Mesendoderm (in vitro differentiated cells): Measurements from ENCODE around the gene RFLNA.

Experiments
- DNase-seq: peaks from one replicate; pipeline ENCODE4 v3.0.0; 2013
- H2AK5ac ChIP-seq: 2 replicates; pipeline ENCODE4 v1.6.1; 2013; ENCODE audit warnings: low read length, inconsistent platforms
- H2BK120ac ChIP-seq: 2 replicates; pipeline ENCODE4 v1.6.1; 2013; ENCODE audit warnings: low read depth, mild to moderate bottlenecking, low read length, moderate library complexity, mixed read lengths
- H2BK15ac ChIP-seq: replicated peaks from 2 replicates; pipeline ENCODE4 v1.6.1; 2013; ENCODE audit warnings: low read depth, mild to moderate bottlenecking, moderate library complexity
- H2BK5ac ChIP-seq: 2 replicates; pipeline ENCODE4 v1.6.1; 2013; ENCODE audit warnings: low read length, inconsistent platforms
- H3K18ac ChIP-seq: 2 replicates; pipeline ENCODE4 v1.6.1; 2013; ENCODE audit warnings: mild to moderate bottlenecking, low read length, mixed read lengths
- H3K23ac ChIP-seq: one replicate; pipeline ENCODE4 v1.6.1; 2013; ENCODE audit warnings: low read length
- H3K27ac ChIP-seq: 2 replicates; pipeline ENCODE4 v1.5.1; 2013; ENCODE audit warnings: low read depth, mild to moderate bottlenecking, inconsistent platforms, low read length, moderate library complexity
- H3K27me3 ChIP-seq: 2 replicates; pipeline ENCODE4 v1.6.1; 2013; ENCODE audit warnings: low read length, control low read depth, mild to moderate bottlenecking, inconsistent platforms; ENCODE audit not compliant: insufficient read depth, poor library complexity
- H3K36me3 ChIP-seq: 2 replicates; pipeline ENCODE4 v1.6.1; 2013; ENCODE audit warnings: low read length, inconsistent platforms; ENCODE audit not compliant: control insufficient read depth, insufficient read depth
- H3K4ac ChIP-seq: one replicate; pipeline ENCODE4 v1.6.1; 2013; ENCODE audit warnings: low read depth, mild to moderate bottlenecking, low read length, moderate library complexity
- H3K4me1 ChIP-seq: 2 replicates; pipeline ENCODE4 v1.6.1; 2013; ENCODE audit warnings: low read depth, low read length, inconsistent platforms; ENCODE audit not compliant: control insufficient read depth
- H3K4me2 ChIP-seq: 2 replicates; pipeline ENCODE4 v1.6.1; 2013; ENCODE audit warnings: low read length
- H3K4me3 ChIP-seq: 2 replicates; pipeline ENCODE4 v1.5.1; 2013; ENCODE audit warnings: mild to moderate bottlenecking, low read length
- H3K56ac ChIP-seq: one replicate; pipeline ENCODE4 v1.6.1; 2013; ENCODE audit warnings: low read length
- H3K79me1 ChIP-seq: 2 replicates; pipeline ENCODE4 v1.6.1; 2013; ENCODE audit warnings: low read length, inconsistent platforms
- H3K79me2 ChIP-seq: 2 replicates; pipeline ENCODE4 v1.6.1; 2013; ENCODE audit warnings: mild to moderate bottlenecking, low read length; ENCODE audit not compliant: control insufficient read depth, insufficient read depth
- H3K9ac ChIP-seq: 2 replicates; pipeline ENCODE4 v1.6.1; 2013; ENCODE audit warnings: low read length, inconsistent platforms
- H4K5ac ChIP-seq: one replicate; pipeline ENCODE4 v1.6.1; 2013; ENCODE audit warnings: low read length
- H4K8ac ChIP-seq: one replicate; pipeline ENCODE4 v1.6.1; 2013; ENCODE audit warnings: low read depth, mild to moderate bottlenecking, control low read depth, low read length, moderate library complexity
- WGBS: extraction: QIAGEN DNeasy Blood & Tissue Kit; methylation state at CpG from one replicate; pipeline ENCODE4 v1.1.7; 2013; ENCODE audit warnings: low lambda C conversion rate, missing lambda C conversion rate; ENCODE audit not compliant: insufficient coverage; ENCODE audit errors: extremely low coverage; 5-methylcytosine and 5-hydroxymethylcytosine counted together

Gene RFLNA

DNA sequence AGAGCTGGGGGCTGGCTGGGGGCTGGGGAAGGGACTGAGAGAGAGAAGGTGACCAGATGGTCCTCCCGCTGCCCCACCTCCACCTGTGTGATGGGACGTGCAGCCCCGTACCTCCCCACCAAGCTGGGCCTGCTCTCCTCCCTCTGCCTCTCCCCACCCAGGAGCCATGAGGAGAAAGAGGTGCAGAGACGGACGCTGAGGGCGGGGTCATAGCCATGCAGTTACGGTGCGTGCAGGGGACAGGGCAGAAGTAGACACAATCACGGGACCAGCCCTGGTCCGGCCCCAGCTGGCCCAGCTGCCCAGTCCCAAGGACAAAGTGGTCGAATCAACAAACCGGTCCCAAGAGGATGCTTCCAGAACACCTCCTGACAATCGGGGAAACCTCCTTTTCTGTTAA, 33.2 kb downstream of the RFLNA start:
- WGBS = no CpG with 5 or more reads among the region's 13 CpGs
- no peak overlapping the region for H4K8ac ChIP-seq
- H4K5ac ChIP-seq = no peak overlapping the region
- no peaks in the 10 kb centered on the region for H3K27me3 ChIP-seq
- no peak overlapping the region for H3K4ac ChIP-seq
- no peak overlapping the region for H3K18ac ChIP-seq
- H2BK5ac ChIP-seq = no peak overlapping the region
- H2AK5ac ChIP-seq = no peak overlapping the region
- no peaks in the 10 kb centered on the region for H3K79me2 ChIP-seq
- no peak overlapping the region for H3K27ac ChIP-seq
- H3K4me2 ChIP-seq = no peak overlapping the region
- no peak overlapping the region for H2BK15ac ChIP-seq
- peaks cover 11% of the 10 kb centered on the region for H3K36me3 ChIP-seq
- no peaks in the 10 kb centered on the region for H3K4me1 ChIP-seq
- H3K79me1 ChIP-seq = no peaks in the 10 kb centered on the region
- H3K9ac ChIP-seq = no peak overlapping the region
- DNase-seq = no peak
- H3K23ac ChIP-seq = peak overlapping the region; percentile 24
- H2BK120ac ChIP-seq = no peak overlapping the region
- H3K56ac ChIP-seq = no peak overlapping the region
- H3K4me3 ChIP-seq = no peak overlapping the region

DNA sequence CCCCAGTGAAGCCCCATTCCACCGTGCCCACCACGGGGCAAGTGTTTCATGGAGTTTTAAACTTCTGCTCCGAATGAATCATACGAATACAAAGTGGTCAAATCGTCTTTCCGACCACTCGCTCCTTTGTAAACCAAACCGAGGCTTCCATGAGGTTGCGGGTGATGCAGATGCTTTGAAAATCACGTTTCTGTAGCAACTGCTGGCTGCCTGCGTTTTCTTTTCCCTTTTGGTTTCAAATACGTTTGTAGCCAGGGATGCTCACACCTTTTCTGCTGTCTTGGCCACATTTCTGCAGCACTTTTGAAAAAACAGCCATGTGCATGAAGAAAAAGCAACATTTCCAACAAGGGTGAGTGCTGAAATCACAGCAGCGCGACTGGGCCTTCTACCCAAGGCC, 33.7 kb downstream of the RFLNA start:
- no peak overlapping the region for H4K8ac ChIP-seq
- no peak overlapping the region for H2BK5ac ChIP-seq
- no peak overlapping the region for H3K9ac ChIP-seq
- H3K4me1 ChIP-seq = no peaks in the 10 kb centered on the region
- H2BK120ac ChIP-seq = no peak overlapping the region
- H3K23ac ChIP-seq = no peak overlapping the region
- H3K79me1 ChIP-seq = no peaks in the 10 kb centered on the region
- H3K4me3 ChIP-seq = no peak overlapping the region
- no peak overlapping the region for H3K4me2 ChIP-seq
- H3K36me3 ChIP-seq = peaks cover 10% of the 10 kb centered on the region
- DNase-seq = no peak
- H3K18ac ChIP-seq = no peak overlapping the region
- no peak overlapping the region for H4K5ac ChIP-seq
- H2BK15ac ChIP-seq = no peak overlapping the region
- no CpG with 5 or more reads among the region's 14 CpGs for WGBS
- H2AK5ac ChIP-seq = no peak overlapping the region
- H3K79me2 ChIP-seq = no peaks in the 10 kb centered on the region
- no peak overlapping the region for H3K4ac ChIP-seq
- no peak overlapping the region for H3K56ac ChIP-seq
- H3K27ac ChIP-seq = no peak overlapping the region
- no peaks in the 10 kb centered on the region for H3K27me3 ChIP-seq

- Histone ChIP-seq H3K27me3 (no peaks in the 10 kb centered on the region), H3K4ac (no peak overlapping the region), H2AK5ac (no peak overlapping the region), H3K9ac (no peak overlapping the region), H3K23ac (no peak overlapping the region), H3K79me2 (no peaks in the 10 kb centered on the region), H2BK5ac (no peak overlapping the region), H3K79me1 (no peaks in the 10 kb centered on the region), H3K18ac (no peak overlapping the region), H3K4me1 (no peaks in the 10 kb centered on the region), H3K4me3 (no peak overlapping the region), H2BK15ac (no peak overlapping the region), H3K56ac (no peak overlapping the region), H2BK120ac (no peak overlapping the region), H3K27ac (no peak overlapping the region), H3K36me3 (peaks cover 4% of the 10 kb centered on the region), H3K4me2 (no peak overlapping the region), H4K8ac (no peak overlapping the region), H4K5ac (no peak overlapping the region)
- no CpG with 5 or more reads among the region's 15 CpGs for WGBS
- DNase-seq = peak; percentile 45
These were observed 37.3 kb downstream of the RFLNA start for GRCh38 chr12:124332058-124332672.

- H2AK5ac ChIP-seq = no peak overlapping the region
- no peaks in the 10 kb centered on the region for H3K79me1 ChIP-seq
- no peak overlapping the region for H4K5ac ChIP-seq
- no peaks in the 10 kb centered on the region for H3K4me1 ChIP-seq
- no peak overlapping the region for H2BK15ac ChIP-seq
- no CpG with 5 or more reads among the region's 12 CpGs for WGBS
- H3K79me2 ChIP-seq = no peaks in the 10 kb centered on the region
- H3K56ac ChIP-seq = no peak overlapping the region
- H3K18ac ChIP-seq = no peak overlapping the region
- H3K27ac ChIP-seq = no peak overlapping the region
- no peak overlapping the region for H3K9ac ChIP-seq
- no peak overlapping the region for H3K4me2 ChIP-seq
- no peaks in the 10 kb centered on the region for H3K27me3 ChIP-seq
- no peak overlapping the region for H3K4me3 ChIP-seq
- H3K36me3 ChIP-seq = peaks cover 8% of the 10 kb centered on the region
- no peak for DNase-seq
- H3K4ac ChIP-seq = no peak overlapping the region
- H2BK5ac ChIP-seq = no peak overlapping the region
- H4K8ac ChIP-seq = no peak overlapping the region
- H3K23ac ChIP-seq = no peak overlapping the region
- H2BK120ac ChIP-seq = no peak overlapping the region
These were observed 38.0 kb downstream of the RFLNA start for GRCh38 chr12:124332900-124333299.

DNA sequence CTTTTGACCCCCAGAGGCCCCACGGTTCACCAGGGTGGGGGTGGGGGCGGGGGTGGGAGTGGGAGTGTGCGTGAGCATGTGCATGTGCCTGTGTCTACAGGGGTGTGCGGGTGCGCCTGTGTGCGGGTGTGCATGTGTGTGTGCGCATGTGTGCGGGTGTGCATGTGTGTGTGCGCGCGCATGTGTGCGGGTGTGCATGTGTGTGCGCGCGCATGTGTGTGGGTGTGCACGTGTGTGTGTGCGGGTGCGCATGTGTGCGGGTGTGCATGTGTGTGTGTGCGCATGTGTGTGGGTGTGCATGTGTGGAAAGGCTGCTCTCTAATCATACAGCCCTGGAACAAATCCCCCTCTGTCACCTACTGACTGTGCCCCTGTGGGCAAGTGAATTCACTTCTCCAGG, 38.8 kb downstream of the RFLNA start:
- H3K56ac ChIP-seq = no peak overlapping the region
- H3K4me1 ChIP-seq = no peaks in the 10 kb centered on the region
- no peaks in the 10 kb centered on the region for H3K79me2 ChIP-seq
- no peak overlapping the region for H4K8ac ChIP-seq
- no peak for DNase-seq
- no peak overlapping the region for H3K9ac ChIP-seq
- WGBS = no CpG with 5 or more reads among the region's 20 CpGs
- H2BK15ac ChIP-seq = no peak overlapping the region
- H3K4me3 ChIP-seq = no peak overlapping the region
- no peak overlapping the region for H3K4me2 ChIP-seq
- no peak overlapping the region for H4K5ac ChIP-seq
- no peak overlapping the region for H3K27ac ChIP-seq
- no peak overlapping the region for H2AK5ac ChIP-seq
- peaks cover 6% of the 10 kb centered on the region for H3K36me3 ChIP-seq
- no peak overlapping the region for H3K4ac ChIP-seq
- no peak overlapping the region for H2BK120ac ChIP-seq
- H3K18ac ChIP-seq = no peak overlapping the region
- H2BK5ac ChIP-seq = no peak overlapping the region
- H3K23ac ChIP-seq = no peak overlapping the region
- no peaks in the 10 kb centered on the region for H3K27me3 ChIP-seq
- no peaks in the 10 kb centered on the region for H3K79me1 ChIP-seq

DNA sequence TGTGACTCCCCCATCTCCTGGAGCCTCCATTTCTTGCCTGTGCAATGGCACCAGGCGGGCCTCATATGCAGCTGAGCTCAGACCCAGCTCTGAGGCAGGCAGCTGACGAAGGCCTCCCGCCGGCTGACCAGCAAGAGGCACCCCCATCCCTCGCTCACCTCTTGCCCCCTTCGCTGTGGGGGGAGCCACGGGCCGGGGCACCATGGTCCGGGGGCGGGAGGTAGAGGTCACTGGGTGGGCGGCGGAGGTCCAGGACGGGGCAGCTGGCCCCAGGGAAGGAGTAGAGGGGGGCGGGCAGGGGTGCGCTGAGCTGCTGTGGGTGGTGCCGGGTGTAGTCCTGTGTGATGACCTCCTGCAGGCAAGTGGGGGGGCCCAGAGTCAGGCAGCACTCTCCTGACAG, 39.4 kb downstream of the RFLNA start:
- peaks cover 6% of the 10 kb centered on the region for H3K36me3 ChIP-seq
- H3K9ac ChIP-seq = no peak overlapping the region

More for the DNA sequence above, 39.4 kb downstream of the RFLNA start:
- Histone ChIP-seq H2AK5ac (no peak overlapping the region), H3K18ac (no peak overlapping the region), H3K4me1 (no peaks in the 10 kb centered on the region), H4K5ac (no peak overlapping the region), H3K56ac (no peak overlapping the region), H3K27me3 (no peaks in the 10 kb centered on the region), H3K4me2 (no peak overlapping the region), H2BK15ac (no peak overlapping the region), H3K27ac (no peak overlapping the region), H2BK120ac (no peak overlapping the region), H3K79me2 (no peaks in the 10 kb centered on the region), H2BK5ac (no peak overlapping the region), H3K4me3 (no peak overlapping the region), H3K23ac (no peak overlapping the region), H3K4ac (no peak overlapping the region), H4K8ac (no peak overlapping the region), H3K79me1 (no peaks in the 10 kb centered on the region)
- WGBS = no CpG with 5 or more reads among the region's 16 CpGs
- DNase-seq = no peak
